IMR-90 (cell line): ENCODE measurements around the gene EMCN. TPM values are rescaled to one million over a fixed set of nuclear protein-coding genes. Genes with fewer than 3 reads are reported as not detected.

ENCODE experiments used
- ATAC-seq: fragments of 200-7000 bp; cut with Tn5 transposase; 2 replicates; pipeline ENCODE4 v1.9.1; 2020; ENCODE audit warnings: low read depth, mild to moderate bottlenecking, moderate library complexity
- BruUV-seq: library from RNA; stranded (reverse); fragments of 400-500 nt; replicated peaks from 2 replicates; lab custom pipeline; 2021; lab: Mats Ljungman, UMichigan
- CTCF ChIA-PET: fragments of 300-600 bp; formaldehyde crosslinking; extraction: SDS; loops from one replicate; lab custom pipeline; 2021; ENCODE audit warnings: antibody characterized with exemption; lab: Yijun Ruan, JAX
- POLR2A ChIA-PET: fragments of 300-600 bp; sonication (Branson Sonifier 250); formaldehyde crosslinking; loops from one replicate; lab custom pipeline; 2022; ENCODE audit warnings: antibody characterized with exemption; ENCODE audit not compliant: unreplicated experiment; lab: Charles Lee
- DNase-seq: peaks from one replicate; pipeline ENCODE4 v3.0.0; 2013
- H2AFZ ChIP-seq: replicated peaks from 2 replicates; pipeline ENCODE3; 2013; ENCODE audit warnings: low read length, mild to moderate bottlenecking; ENCODE audit not compliant: poor library complexity
- H2AK5ac ChIP-seq: 2 replicates; pipeline ENCODE4 v1.6.1; 2013; ENCODE audit warnings: low read depth, low read length, inconsistent platforms
- H2AK9ac ChIP-seq: replicated peaks from 2 replicates; pipeline ENCODE3; 2013; ENCODE audit warnings: mild to moderate bottlenecking, low read depth, low read length, moderate library complexity; ENCODE audit not compliant: poor library complexity
- H2BK120ac ChIP-seq: 2 replicates; pipeline ENCODE4 v1.6.1; 2013; ENCODE audit warnings: low read depth, low read length, inconsistent platforms
- H2BK15ac ChIP-seq: 3 replicates; pipeline ENCODE4 v1.6.1; 2013; ENCODE audit warnings: low read depth, low read length, inconsistent platforms
- H2BK20ac ChIP-seq: 2 replicates; pipeline ENCODE4 v1.6.1; 2013; ENCODE audit warnings: low read depth, mild to moderate bottlenecking, inconsistent platforms, low read length, moderate library complexity
- H2BK5ac ChIP-seq: 2 replicates; pipeline ENCODE4 v1.6.1; 2013; ENCODE audit warnings: mild to moderate bottlenecking, low read depth, low read length, inconsistent platforms; ENCODE audit not compliant: poor library complexity, severe bottlenecking
- H3K14ac ChIP-seq: replicated peaks from 2 replicates; pipeline ENCODE4 v1.6.1; 2013; ENCODE audit warnings: low read depth, low read length, inconsistent platforms
- H3K18ac ChIP-seq: 2 replicates; pipeline ENCODE4 v1.6.1; 2013; ENCODE audit warnings: low read depth, low read length, control low read depth
- H3K23ac ChIP-seq: 2 replicates; pipeline ENCODE4 v1.6.1; 2013; ENCODE audit warnings: low read depth, low read length, inconsistent platforms
- H3K27ac ChIP-seq: 2 replicates; pipeline ENCODE4 v1.5.1; 2013; ENCODE audit warnings: mild to moderate bottlenecking, control low read depth, low read length; ENCODE audit not compliant: insufficient read depth
- H3K27me3 ChIP-seq: 2 replicates; pipeline ENCODE4 v1.6.1; 2013; ENCODE audit warnings: low read length; ENCODE audit not compliant: control insufficient read depth, insufficient read depth
- H3K36me3 ChIP-seq: 2 replicates; pipeline ENCODE4 v1.6.1; 2013; ENCODE audit warnings: low read length, mixed read lengths; ENCODE audit not compliant: control insufficient read depth, insufficient read depth
- H3K4ac ChIP-seq: 2 replicates; pipeline ENCODE4 v1.6.1; 2013; ENCODE audit warnings: low read depth, low read length, inconsistent platforms
- H3K4me1 ChIP-seq: 2 replicates; pipeline ENCODE4 v1.6.1; 2013; ENCODE audit warnings: low read length, mixed read lengths; ENCODE audit not compliant: control insufficient read depth, insufficient read depth
- H3K4me2 ChIP-seq: 2 replicates; pipeline ENCODE4 v1.6.1; 2013; ENCODE audit warnings: low read depth, mild to moderate bottlenecking, control low read depth, low read length, moderate library complexity
- H3K4me3 ChIP-seq: 2 replicates; pipeline ENCODE4 v1.5.1; 2013; ENCODE audit warnings: low read depth, mild to moderate bottlenecking, control low read depth, low read length, moderate library complexity; ENCODE audit not compliant: insufficient read depth
- H3K56ac ChIP-seq: 2 replicates; pipeline ENCODE4 v1.6.1; 2013; ENCODE audit warnings: low read length, inconsistent platforms; ENCODE audit not compliant: insufficient read depth; ENCODE audit errors: extremely low read depth
- H3K79me1 ChIP-seq, 2 experiments: 2 replicates each; pipeline ENCODE4 v1.6.1; 2013; ENCODE audit warnings: low read length in 2 of 2, inconsistent platforms in 1 of 2, low read depth in 1 of 2
- H3K9ac ChIP-seq: 2 replicates; pipeline ENCODE4 v1.6.1; 2013; ENCODE audit warnings: low read depth, low read length, control low read depth
- H3K9me1 ChIP-seq: 2 replicates; pipeline ENCODE4 v1.6.1; 2013; ENCODE audit warnings: low read length, inconsistent platforms; ENCODE audit not compliant: insufficient read depth
- H3K9me3 ChIP-seq: 2 replicates; pipeline ENCODE4 v1.6.1; 2013; ENCODE audit warnings: low read length; ENCODE audit not compliant: control insufficient read depth, insufficient read depth
- H4K20me1 ChIP-seq: 2 replicates; pipeline ENCODE4 v1.6.1; 2013; ENCODE audit warnings: low read length, inconsistent platforms; ENCODE audit not compliant: insufficient read depth
- H4K5ac ChIP-seq: 2 replicates; pipeline ENCODE4 v1.6.1; 2013; ENCODE audit warnings: mild to moderate bottlenecking, low read depth, low read length, control low read depth
- H4K8ac ChIP-seq, 2 experiments: 2 replicates each; pipeline ENCODE4 v1.6.1; 2013; ENCODE audit warnings: low read depth in 2 of 2, low read length in 2 of 2, control low read depth in 1 of 2, inconsistent platforms in 1 of 2
- H4K91ac ChIP-seq: 2 replicates; pipeline ENCODE4 v1.6.1; 2013; ENCODE audit warnings: low read depth, low read length, inconsistent platforms; ENCODE audit not compliant: insufficient read depth
- MAZ ChIP-seq: IDR thresholded peaks from 2 replicates; pipeline ENCODE4 v1.6.1; 2012; ENCODE audit warnings: low read depth, mild to moderate bottlenecking, low read length, improper control_type of control experiment, moderate library complexity, borderline replicate concordance
- MXI1 ChIP-seq: IDR thresholded peaks from 2 replicates; pipeline ENCODE4 v1.6.1; 2012; ENCODE audit warnings: low read depth, mild to moderate bottlenecking, low read length, moderate library complexity, borderline replicate concordance
- POLR2A ChIP-seq: IDR thresholded peaks from 2 replicates; pipeline ENCODE4 v1.6.1; 2012; ENCODE audit warnings: mild to moderate bottlenecking, low read depth, low read length
- RCOR1 ChIP-seq: IDR thresholded peaks from 2 replicates; pipeline ENCODE4 v1.6.1; 2012; ENCODE audit warnings: mild to moderate bottlenecking, low read length, improper control_type of control experiment; ENCODE audit not compliant: insufficient replicate concordance
- WGBS, 2 experiments: methylation state at CpG; one replicate each; pipeline versions ENCODE4 v1.1.5 to v1.1.7; 2013; ENCODE audit warnings: missing lambda C conversion rate in 2 of 2; ENCODE audit not compliant: insufficient read length in 1 of 2; ENCODE audit errors: extremely low coverage in 2 of 2; 5-methylcytosine and 5-hydroxymethylcytosine counted together
- dilution Hi-C: fragments of 300-500 bp; cut with HindIII; formaldehyde crosslinking; loops from one replicate; pipeline ENCODE4 v1.14.3; 2018; ENCODE audit warnings: low sequenced_read_pairs; ENCODE audit not compliant: unreplicated experiment
- in situ Hi-C: fragments of 300-500 bp; cut with MboI; formaldehyde crosslinking; loops from 3 replicates; pipeline ENCODE4 v1.14.3; 2019; ENCODE audit warnings: low sequenced_read_pairs, inconsistent platforms, mixed read lengths
- intact Hi-C: fragments of 100-400 bp; cut with micrococcal nuclease; formaldehyde crosslinking; loops from 2 replicates; pipeline ENCODE4 v1.10.0; 2022
- polyA plus RNA-seq, 3 experiments: library from polyadenylated mRNA; depleted of rRNA; stranded (reverse); fragments of >200 nt; gene quantifications; 2 replicates each; pipeline ENCODE4 v1.2.3, GENCODE V29; 2012; ENCODE audit warnings: low replicate concordance in 1 of 3
- total RNA-seq: library from RNA; depleted of rRNA; stranded (reverse); fragments of >200 nt; gene quantifications from 2 replicates; pipeline ENCODE4 v1.2.3, GENCODE V29; 2012

Gene EMCN
- total and polyA plus RNA-seq, 2 of the 4 experiments (the other 2 are of a cell fraction): not detected

GRCh38 chr4:100420571-100420970 lies 97.3 kb downstream of the EMCN start:
- no peaks in the 10 kb centered on the region for H3K4me1 ChIP-seq
- no peak overlapping the region for H2BK5ac ChIP-seq
- H3K56ac ChIP-seq: no peak overlapping the region
- H2BK120ac ChIP-seq: no peak overlapping the region
- no peak overlapping the region for H3K4me3 ChIP-seq
- CTCF ChIA-PET: no interaction called here
- no peak overlapping the region for H2AFZ ChIP-seq
- no peak overlapping the region for H4K91ac ChIP-seq
- no peaks in the 10 kb centered on the region for H3K79me1 ChIP-seq
- no peak overlapping the region for H4K8ac ChIP-seq
- no peaks in the 10 kb centered on the region for H3K36me3 ChIP-seq
- no peaks in the 10 kb centered on the region for H3K9me1 ChIP-seq
- no peak overlapping the region for H3K18ac ChIP-seq
- H2AK9ac ChIP-seq: no peak overlapping the region
- H3K23ac ChIP-seq: no peak overlapping the region
- H3K27me3 ChIP-seq: no peaks in the 10 kb centered on the region
- H2AK5ac ChIP-seq: no peak overlapping the region
- intact Hi-C loops (loop anchor here (2.0 kb wide), 1 partner anchor 1310 kb away; no protein-coding TSS in a partner anchor), dilution Hi-C loops (no loop called here), in situ Hi-C loops (no loop called here)
- H4K5ac ChIP-seq: no peak overlapping the region
- no peak overlapping the region for H2BK20ac ChIP-seq
- no peak overlapping the region for H2BK15ac ChIP-seq
- no peak overlapping the region for H3K9ac ChIP-seq
- POLR2A ChIA-PET: no interaction called here
- no CpG with 5 or more reads among the region's 2 CpGs for WGBS, 2 experiments
- no peaks in the 10 kb centered on the region for H4K20me1 ChIP-seq
- no TSS peak for BruUV-seq
- no peak overlapping the region for H3K27ac ChIP-seq
- no peaks in the 10 kb centered on the region for H3K9me3 ChIP-seq
- no peak for TF ChIP-seq MAZ
- TF ChIP-seq MXI1: no peak
- TF ChIP-seq RCOR1: no peak
- TF ChIP-seq POLR2A: no peak
- H3K14ac ChIP-seq: no peak overlapping the region
- no peak overlapping the region for H3K4ac ChIP-seq
- DNase-seq: peak; percentile 4
- H3K4me2 ChIP-seq: no peak overlapping the region
- no peak for ATAC-seq
